Liver (tissue), 9 donors: Measurements from ENCODE around the gene WIF1. TPM values are rescaled to one million over a fixed set of nuclear protein-coding genes. Genes with fewer than 3 reads are reported as not detected.

Experiments
- DNase-seq: peaks from one replicate; pipeline ENCODE4 v3.0.0-alpha.2; 2017; ENCODE audit warnings: low spot score
- H3K27ac ChIP-seq, 2 donors: one replicate each; pipeline ENCODE4 v1.7.0; 2013; ENCODE audit warnings: inconsistent platforms in 2 of 2, low read length in 2 of 2, control low read depth in 1 of 2, low read depth in 1 of 2, mild to moderate bottlenecking in 1 of 2
- H3K27me3 ChIP-seq, 4 donors: one replicate each; pipeline versions ENCODE4 v1.6.1 to v1.7.0; 2013; ENCODE audit warnings: low read length in 3 of 4, inconsistent platforms in 1 of 4, mild to moderate bottlenecking in 1 of 4, moderate library complexity in 1 of 4; ENCODE audit not compliant: control insufficient read depth in 4 of 4, insufficient read depth in 4 of 4
- H3K36me3 ChIP-seq, 4 donors: one replicate each; pipeline versions ENCODE4 v1.6.1 to v1.7.0; 2013; ENCODE audit warnings: low read length in 3 of 4, mild to moderate bottlenecking in 3 of 4, low read depth in 1 of 4, moderate library complexity in 1 of 4; ENCODE audit not compliant: control insufficient read depth in 4 of 4, insufficient read depth in 3 of 4
- H3K4me1 ChIP-seq, 4 donors: one replicate each; pipeline versions ENCODE4 v1.6.1 to v1.7.0; 2013; ENCODE audit warnings: low read length in 3 of 4, mild to moderate bottlenecking in 3 of 4, moderate library complexity in 1 of 4; ENCODE audit not compliant: control insufficient read depth in 4 of 4, insufficient read depth in 4 of 4
- H3K4me3 ChIP-seq, 3 donors: one replicate each; pipeline versions ENCODE4 v1.6.1 to v1.7.0; 2013; ENCODE audit warnings: low read length in 3 of 3, control low read depth in 1 of 3, low read depth in 1 of 3, mild to moderate bottlenecking in 1 of 3
- H3K9ac ChIP-seq, 2 donors: one replicate each; pipeline ENCODE4 v1.7.0; 2013; ENCODE audit warnings: low read length in 2 of 2, mild to moderate bottlenecking in 2 of 2, moderate library complexity in 2 of 2, control low read depth in 1 of 2, low read depth in 1 of 2
- H3K9me3 ChIP-seq, 4 donors: one replicate each; pipeline versions ENCODE4 v1.6.1 to v1.7.0; 2013; ENCODE audit warnings: low read length in 3 of 4; ENCODE audit not compliant: control insufficient read depth in 4 of 4
- ATF3 ChIP-seq: IDR thresholded peaks from 2 replicates; pipeline ENCODE4 v1.6.1; 2016; ENCODE audit warnings: antibody characterized with exemption
- EGR1 ChIP-seq, 2 donors: IDR thresholded peaks; 2 replicates each; pipeline ENCODE4 v1.6.1; 2016 to 2018; ENCODE audit warnings: antibody characterized with exemption in 2 of 2, low read depth in 2 of 2
- FOXA1 ChIP-seq: IDR thresholded peaks from 2 replicates; pipeline ENCODE4 v1.6.1; 2016; ENCODE audit warnings: antibody characterized with exemption
- FOXA2 ChIP-seq: IDR thresholded peaks from 2 replicates; pipeline ENCODE4 v1.6.1; 2016; ENCODE audit warnings: antibody characterized with exemption
- GABPA ChIP-seq, 2 donors: IDR thresholded peaks in 1 of 2; conservative IDR thresholded peaks in 1 of 2; 2 replicates each; pipeline ENCODE4 v1.6.1; 2016; ENCODE audit warnings: antibody characterized with exemption in 2 of 2, mild to moderate bottlenecking in 1 of 2, moderate library complexity in 1 of 2
- HNF4A ChIP-seq, 2 donors: conservative IDR thresholded peaks; 2 replicates each; pipeline ENCODE4 v1.6.1; 2016; ENCODE audit warnings: antibody characterized with exemption in 2 of 2, mild to moderate bottlenecking in 2 of 2
- HNF4G ChIP-seq: IDR thresholded peaks from 2 replicates; pipeline ENCODE4 v1.6.1; 2016; ENCODE audit warnings: antibody characterized with exemption
- JUND ChIP-seq, 2 donors: IDR thresholded peaks; 2 replicates each; pipeline ENCODE4 v1.6.1; 2016; ENCODE audit warnings: antibody characterized with exemption in 2 of 2
- MAX ChIP-seq: IDR thresholded peaks from 2 replicates; pipeline ENCODE4 v1.6.1; 2016; ENCODE audit warnings: antibody characterized with exemption
- NR2F2 ChIP-seq: IDR thresholded peaks from 2 replicates; pipeline ENCODE4 v1.6.1; 2016; ENCODE audit warnings: antibody characterized with exemption
- RAD21 ChIP-seq, 2 donors: IDR thresholded peaks; 2 replicates each; pipeline ENCODE4 v1.6.1; 2016; ENCODE audit warnings: antibody characterized with exemption in 2 of 2, mild to moderate bottlenecking in 2 of 2
- RXRA ChIP-seq, 2 donors: IDR thresholded peaks; 2 replicates each; pipeline ENCODE4 v1.6.1; 2017 to 2018; ENCODE audit warnings: antibody characterized with exemption in 2 of 2, mild to moderate bottlenecking in 1 of 2
- SP1 ChIP-seq: IDR thresholded peaks from 2 replicates; pipeline ENCODE4 v1.6.1; 2018; ENCODE audit warnings: antibody characterized with exemption, mild to moderate bottlenecking
- TAF1 ChIP-seq: conservative IDR thresholded peaks from 2 replicates; pipeline ENCODE4 v1.6.1; 2016; ENCODE audit warnings: antibody characterized with exemption, mild to moderate bottlenecking
- YY1 ChIP-seq: IDR thresholded peaks from 2 replicates; pipeline ENCODE4 v1.6.1; 2016; ENCODE audit warnings: antibody characterized with exemption, mild to moderate bottlenecking
- WGBS: extraction: QIAGEN DNeasy Blood & Tissue Kit; methylation state at CpG from one replicate; pipeline ENCODE4 v1.1.7; 2013; 5-methylcytosine and 5-hydroxymethylcytosine counted together
- polyA plus RNA-seq, 2 donors: library from polyadenylated mRNA; stranded (reverse) in 1 of 2; unstranded in 1 of 2; fragments of 200-250 nt in 1 of 2; fragments of >200 nt in 1 of 2; fragmentation: Nextera tagmentation in 1 of 2; extraction: Ambion mirVana in 1 of 2; gene quantifications; one replicate each; pipeline versions ENCODE4 v1.2.1 to v1.2.3, GENCODE V29; 2013 to 2015
- total RNA-seq, 2 donors: library from RNA; depleted of rRNA; stranded (reverse); fragments of >200 nt; gene quantifications; one replicate each; pipeline ENCODE4 v1.2.3, GENCODE V29; 2014
- TF ChIP-seq, protein P1 (sequence below): IDR thresholded peaks from 2 replicates; pipeline ENCODE4 v1.6.1; 2016; ENCODE audit warnings: antibody characterized with exemption
- TF ChIP-seq, protein P2 (sequence below): IDR thresholded peaks from 2 replicates; pipeline ENCODE4 v1.6.1; 2016; ENCODE audit warnings: antibody characterized with exemption, mild to moderate bottlenecking
- TF ChIP-seq, protein P3 (sequence below): fragments of 150-350 bp; IDR thresholded peaks from 2 replicates; pipeline ENCODE4 v1.5.1; 2017; ENCODE audit warnings: improper control_type of control experiment, low read depth, low read length; ENCODE audit not compliant: missing input control
- donor health status: healthy.
- donor health status: healthy.
- donor health status: healthy.
- donor health status: healthy.
- donor health status: healthy.

WIF1 gene
- total and polyA plus RNA-seq, 4 donors: not detected

- H3K27ac ChIP-seq: peak overlapping the region; percentile 91 to 92
- peak overlapping the region; percentile 60 to 96 for H3K9ac ChIP-seq
- peaks cover 3 to 49% (median 30%) of the 10 kb centered on the region in 4 donors for H3K4me1 ChIP-seq
- no peaks in the 10 kb centered on the region for H3K9me3 ChIP-seq
- WGBS: under 1% methylated on average over 47 of the region's 47 CpGs
- peak overlapping the region; percentile 86 to 93 (median 93) for H3K4me3 ChIP-seq
- peak; percentile 80 for DNase-seq
- H3K36me3 ChIP-seq: no peaks in the 10 kb centered on the region
- TF ChIP-seq NR2F2 (no peak), GABPA (IDR thresholded peaks at IDR 0.05 in 1 of 2, conservative IDR thresholded peaks at IDR 0.05 in 1 of 2) (no peak), YY1 (peak; percentile 52)
- H3K27me3 ChIP-seq: no peaks in the 10 kb centered on the region
These were observed 49.2 kb upstream of the WIF1 start for GRCh38 chr12:65170209-65170881.

DNA sequence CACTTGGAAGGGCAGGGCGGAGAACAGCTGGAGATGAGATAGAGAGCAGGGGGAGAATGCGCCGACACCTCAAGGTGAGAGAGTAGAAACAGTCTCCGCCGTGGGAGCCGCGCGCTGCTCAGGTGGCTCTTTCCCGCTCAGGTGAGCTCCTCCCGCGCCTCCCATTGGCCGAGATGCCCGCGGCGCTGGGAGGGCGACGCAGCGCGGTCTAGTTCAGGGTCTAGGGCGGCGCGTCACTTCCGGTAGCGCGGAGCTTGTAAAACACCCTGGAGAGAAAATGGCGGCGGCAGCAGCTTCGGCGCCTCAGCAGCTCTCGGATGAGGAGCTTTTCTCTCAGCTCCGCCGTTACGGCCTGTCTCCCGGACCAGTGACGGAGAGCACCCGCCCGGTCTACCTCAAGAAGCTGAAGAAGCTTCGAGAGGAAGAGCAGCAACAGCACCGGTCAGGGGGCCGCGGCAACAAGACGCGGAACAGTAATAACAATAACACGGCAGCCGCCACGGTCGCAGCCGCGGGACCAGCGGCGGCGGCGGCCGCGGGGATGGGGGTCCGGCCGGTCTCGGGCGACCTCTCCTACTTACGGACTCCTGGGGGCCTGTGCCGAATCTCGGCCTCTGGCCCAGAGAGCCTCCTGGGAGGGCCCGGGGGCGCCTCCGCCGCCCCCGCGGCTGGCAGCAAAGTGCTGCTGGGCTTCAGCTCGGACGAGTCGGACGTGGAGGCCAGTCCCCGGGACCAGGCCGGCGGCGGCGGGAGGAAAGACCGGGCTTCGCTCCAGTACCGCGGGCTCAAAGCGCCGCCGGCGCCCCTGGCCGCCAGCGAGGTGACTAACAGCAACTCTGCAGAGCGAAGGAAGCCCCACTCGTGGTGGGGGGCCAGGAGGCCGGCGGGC is 48.5 kb upstream of the WIF1 start, which contains the start of gene LEMD3:
TSS of gene LEMD3 (plus strand) at position 264 of the 889 bp plus-strand sequence. CDS start at position 278, 14 bp downstream.
- H3K9ac ChIP-seq: peak within 1 kb of the TSS; percentile 79 to 96
- peak; percentile 90 for DNase-seq
- H3K4me3 ChIP-seq: peak within 1 kb of the TSS; percentile 86 to 93 (median 93)
- TF ChIP-seq HNF4A (conservative IDR thresholded peaks at IDR 0.05) (peak; percentile 45 to 67), SP1 (peak; percentile 67), MAX (peak; percentile 72), ATF3 (no peak), TAF1 (peak; percentile 87), FOXA1 (no peak), NR2F2 (no peak), YY1 (peak; percentile 99), GABPA (IDR thresholded peaks at IDR 0.05 in 1 of 2, conservative IDR thresholded peaks at IDR 0.05 in 1 of 2) (peak; percentile 70 to 92), JUND (IDR thresholded peaks at IDR 0.05) (no peak), RAD21 (IDR thresholded peaks at IDR 0.05) (peak in 1 of 2 donors; percentile 29), FOXA2 (no peak), HNF4G (peak; percentile 12), RXRA (IDR thresholded peaks at IDR 0.05) (peak in 1 of 2 donors; percentile 5), EGR1 (IDR thresholded peaks at IDR 0.05; ENCODE audit: low read depth in 2 of 2) (no peak)
- TF ChIP-seq, protein P1, sequence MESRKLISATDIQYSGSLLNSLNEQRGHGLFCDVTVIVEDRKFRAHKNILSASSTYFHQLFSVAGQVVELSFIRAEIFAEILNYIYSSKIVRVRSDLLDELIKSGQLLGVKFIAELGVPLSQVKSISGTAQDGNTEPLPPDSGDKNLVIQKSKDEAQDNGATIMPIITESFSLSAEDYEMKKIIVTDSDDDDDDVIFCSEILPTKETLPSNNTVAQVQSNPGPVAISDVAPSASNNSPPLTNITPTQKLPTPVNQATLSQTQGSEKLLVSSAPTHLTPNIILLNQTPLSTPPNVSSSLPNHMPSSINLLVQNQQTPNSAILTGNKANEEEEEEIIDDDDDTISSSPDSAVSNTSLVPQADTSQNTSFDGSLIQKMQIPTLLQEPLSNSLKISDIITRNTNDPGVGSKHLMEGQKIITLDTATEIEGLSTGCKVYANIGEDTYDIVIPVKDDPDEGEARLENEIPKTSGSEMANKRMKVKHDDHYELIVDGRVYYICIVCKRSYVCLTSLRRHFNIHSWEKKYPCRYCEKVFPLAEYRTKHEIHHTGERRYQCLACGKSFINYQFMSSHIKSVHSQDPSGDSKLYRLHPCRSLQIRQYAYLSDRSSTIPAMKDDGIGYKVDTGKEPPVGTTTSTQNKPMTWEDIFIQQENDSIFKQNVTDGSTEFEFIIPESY: no peak
- TF ChIP-seq, protein P2, sequence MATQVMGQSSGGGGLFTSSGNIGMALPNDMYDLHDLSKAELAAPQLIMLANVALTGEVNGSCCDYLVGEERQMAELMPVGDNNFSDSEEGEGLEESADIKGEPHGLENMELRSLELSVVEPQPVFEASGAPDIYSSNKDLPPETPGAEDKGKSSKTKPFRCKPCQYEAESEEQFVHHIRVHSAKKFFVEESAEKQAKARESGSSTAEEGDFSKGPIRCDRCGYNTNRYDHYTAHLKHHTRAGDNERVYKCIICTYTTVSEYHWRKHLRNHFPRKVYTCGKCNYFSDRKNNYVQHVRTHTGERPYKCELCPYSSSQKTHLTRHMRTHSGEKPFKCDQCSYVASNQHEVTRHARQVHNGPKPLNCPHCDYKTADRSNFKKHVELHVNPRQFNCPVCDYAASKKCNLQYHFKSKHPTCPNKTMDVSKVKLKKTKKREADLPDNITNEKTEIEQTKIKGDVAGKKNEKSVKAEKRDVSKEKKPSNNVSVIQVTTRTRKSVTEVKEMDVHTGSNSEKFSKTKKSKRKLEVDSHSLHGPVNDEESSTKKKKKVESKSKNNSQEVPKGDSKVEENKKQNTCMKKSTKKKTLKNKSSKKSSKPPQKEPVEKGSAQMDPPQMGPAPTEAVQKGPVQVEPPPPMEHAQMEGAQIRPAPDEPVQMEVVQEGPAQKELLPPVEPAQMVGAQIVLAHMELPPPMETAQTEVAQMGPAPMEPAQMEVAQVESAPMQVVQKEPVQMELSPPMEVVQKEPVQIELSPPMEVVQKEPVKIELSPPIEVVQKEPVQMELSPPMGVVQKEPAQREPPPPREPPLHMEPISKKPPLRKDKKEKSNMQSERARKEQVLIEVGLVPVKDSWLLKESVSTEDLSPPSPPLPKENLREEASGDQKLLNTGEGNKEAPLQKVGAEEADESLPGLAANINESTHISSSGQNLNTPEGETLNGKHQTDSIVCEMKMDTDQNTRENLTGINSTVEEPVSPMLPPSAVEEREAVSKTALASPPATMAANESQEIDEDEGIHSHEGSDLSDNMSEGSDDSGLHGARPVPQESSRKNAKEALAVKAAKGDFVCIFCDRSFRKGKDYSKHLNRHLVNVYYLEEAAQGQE: peak; percentile 64
- TF ChIP-seq, protein P3, sequence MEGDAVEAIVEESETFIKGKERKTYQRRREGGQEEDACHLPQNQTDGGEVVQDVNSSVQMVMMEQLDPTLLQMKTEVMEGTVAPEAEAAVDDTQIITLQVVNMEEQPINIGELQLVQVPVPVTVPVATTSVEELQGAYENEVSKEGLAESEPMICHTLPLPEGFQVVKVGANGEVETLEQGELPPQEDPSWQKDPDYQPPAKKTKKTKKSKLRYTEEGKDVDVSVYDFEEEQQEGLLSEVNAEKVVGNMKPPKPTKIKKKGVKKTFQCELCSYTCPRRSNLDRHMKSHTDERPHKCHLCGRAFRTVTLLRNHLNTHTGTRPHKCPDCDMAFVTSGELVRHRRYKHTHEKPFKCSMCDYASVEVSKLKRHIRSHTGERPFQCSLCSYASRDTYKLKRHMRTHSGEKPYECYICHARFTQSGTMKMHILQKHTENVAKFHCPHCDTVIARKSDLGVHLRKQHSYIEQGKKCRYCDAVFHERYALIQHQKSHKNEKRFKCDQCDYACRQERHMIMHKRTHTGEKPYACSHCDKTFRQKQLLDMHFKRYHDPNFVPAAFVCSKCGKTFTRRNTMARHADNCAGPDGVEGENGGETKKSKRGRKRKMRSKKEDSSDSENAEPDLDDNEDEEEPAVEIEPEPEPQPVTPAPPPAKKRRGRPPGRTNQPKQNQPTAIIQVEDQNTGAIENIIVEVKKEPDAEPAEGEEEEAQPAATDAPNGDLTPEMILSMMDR: no peak
- H3K9me3 ChIP-seq: no peaks in the 10 kb centered on the region
- H3K4me1 ChIP-seq: peaks cover 1 to 44% (median 30%) of the 10 kb centered on the region in 4 donors
- no peaks in the 10 kb centered on the region for H3K36me3 ChIP-seq
- no peaks in the 10 kb centered on the region for H3K27me3 ChIP-seq
- WGBS: under 1% methylated on average over 91 of the region's 91 CpGs
- H3K27ac ChIP-seq: peak within 1 kb of the TSS; percentile 91 to 92
